Stomach (tissue), 4 donors: ENCODE results near the gene HDAC9.

Source experiments
- CTCF ChIP-seq, 7 experiments: fragments of 450-650 bp in 4 of 7; fragments of 200-600 bp in 3 of 7; sonication (generic) in 3 of 7; IDR thresholded peaks; one replicate each; pipeline ENCODE4 v1.5.1; 2016 to 2019; ENCODE audit warnings: antibody characterized with exemption in 7 of 7, control low read depth in 2 of 7, mild to moderate bottlenecking in 1 of 7
- POLR2A ChIP-seq, 4 donors: fragments of 450-650 bp; IDR thresholded peaks; one replicate each; pipeline ENCODE4 v1.6.1; 2016; ENCODE audit warnings: antibody characterized with exemption in 4 of 4, control low read depth in 2 of 4, mild to moderate bottlenecking in 1 of 4, moderate library complexity in 1 of 4
- POLR2AphosphoS5 ChIP-seq, 3 donors: sonication (generic); formaldehyde crosslinking; IDR thresholded peaks; one replicate each; pipeline ENCODE4 v1.6.1; 2016; ENCODE audit warnings: antibody characterized with exemption in 3 of 3

GRCh38 chr7:18859318-18859717 is 363.8 kb downstream of the HDAC9 start:
- TF ChIP-seq CTCF (IDR thresholded peaks at IDR 0.05) = no peak
- TF ChIP-seq POLR2AphosphoS5 (IDR thresholded peaks at IDR 0.05) = no peak
- no peak for TF ChIP-seq POLR2A (IDR thresholded peaks at IDR 0.05)
